GM20431 (cell line): ENCODE results near the gene SH3PXD2B.
"Not testable (repeated sequence)": the region's sequence is repeated elsewhere in the genome, so short reads cannot be mapped to it uniquely, and the experiment has no call there.

Experiments
- in situ Hi-C: fragments of 300-500 bp; cut with MseI, MboI; formaldehyde crosslinking; loops from one replicate; pipeline ENCODE4 v1.15.0; 2020; ENCODE audit warnings: low sequenced_read_pairs; ENCODE audit not compliant: unreplicated experiment

The SH3PXD2B gene

DNA sequence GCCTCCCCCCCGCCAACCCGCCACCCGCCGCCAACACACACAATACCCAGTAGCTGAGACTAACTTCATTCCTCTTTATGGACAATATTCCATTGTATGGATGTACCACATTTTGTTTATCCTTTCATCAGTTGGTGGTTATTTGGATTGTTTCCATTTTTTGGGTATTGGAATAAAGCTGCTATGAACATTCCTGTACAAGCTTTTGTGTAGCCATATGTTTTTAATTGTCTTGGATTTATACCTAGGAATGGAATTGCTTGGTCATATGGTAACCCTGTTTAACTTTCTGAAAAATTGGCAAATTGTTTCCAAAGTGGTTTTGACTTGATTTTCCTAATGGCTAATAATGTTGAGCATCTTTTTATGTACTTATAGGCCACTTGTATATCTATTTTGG lies 165.9 kb downstream of the SH3PXD2B start:
- in situ Hi-C loops, result no loop called here

- in situ Hi-C loops, result not testable (repeated sequence)
Measured at GRCh38 chr5:172287140-172287539, 167.2 kb downstream of the SH3PXD2B start.

GRCh38 chr5:172285226-172286143 lies 168.8 kb downstream of the SH3PXD2B start:
- in situ Hi-C loops, result no loop called here

DNA sequence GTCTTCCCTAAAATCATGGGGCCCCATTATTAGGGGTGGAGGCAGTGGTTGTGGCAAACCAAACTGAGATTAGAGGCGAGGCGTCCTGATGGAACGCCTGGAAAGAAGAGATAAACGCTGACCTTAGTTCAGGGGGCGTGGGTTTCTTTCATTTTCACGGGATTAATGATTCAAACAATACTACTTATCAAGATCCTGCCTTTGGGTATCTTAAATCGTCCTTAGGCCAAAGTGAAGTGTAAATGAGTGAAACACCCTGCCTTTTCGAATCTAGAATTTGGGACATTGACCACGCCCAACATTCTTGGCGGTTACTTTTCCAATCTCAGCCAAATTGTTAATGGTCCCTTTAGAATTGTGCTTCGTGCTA lies 169.7 kb downstream of the SH3PXD2B start:
- in situ Hi-C loops, result no loop called here

DNA sequence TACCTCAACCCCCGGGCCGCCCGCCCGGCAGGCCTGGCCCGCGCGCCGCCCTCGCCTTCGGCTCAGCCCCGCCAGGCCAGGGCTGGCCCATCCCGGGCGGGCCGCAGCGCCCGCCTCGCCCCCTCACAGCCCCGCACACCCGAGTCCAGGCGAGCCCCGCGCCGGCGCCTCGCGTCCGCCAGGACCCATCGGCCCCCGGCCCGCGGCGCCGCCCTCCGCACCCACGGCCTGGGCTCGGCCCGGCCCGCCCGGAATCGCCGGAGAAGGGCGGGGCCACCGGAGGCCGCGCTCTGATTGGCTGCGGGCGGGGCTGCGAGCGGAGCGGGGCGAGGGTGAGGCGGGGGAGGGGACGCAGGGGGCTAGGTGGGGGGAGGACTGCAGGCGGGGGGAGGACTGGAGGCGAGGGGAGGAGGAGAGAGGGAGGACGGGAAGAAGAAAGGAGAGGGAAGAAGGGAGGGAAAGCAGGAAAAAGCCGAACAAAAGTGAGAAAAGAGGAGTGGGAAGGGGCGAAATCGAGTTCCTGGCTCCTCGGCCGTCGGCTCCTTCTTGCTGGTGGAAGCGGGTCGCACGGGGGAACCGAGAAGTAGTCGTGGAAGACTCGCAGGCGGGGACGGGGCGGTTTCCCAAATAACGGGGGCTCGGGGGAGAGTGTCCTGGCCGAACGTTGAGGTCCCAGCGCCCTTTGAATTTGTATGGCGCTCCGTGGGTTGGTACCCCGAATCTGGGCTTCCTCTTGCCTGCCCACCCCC lies 170.3 kb downstream of the SH3PXD2B start:
- in situ Hi-C loops, result no loop called here

GRCh38 chr5:172283020-172283861 lies 171.1 kb downstream of the SH3PXD2B start, which contains the start of gene UBTD2:
Gene UBTD2, minus strand, starts transcription at chr5:172283764. Its CDS starts 99 bp downstream, at chr5:172283665.
- in situ Hi-C loops, result no loop called here

DNA sequence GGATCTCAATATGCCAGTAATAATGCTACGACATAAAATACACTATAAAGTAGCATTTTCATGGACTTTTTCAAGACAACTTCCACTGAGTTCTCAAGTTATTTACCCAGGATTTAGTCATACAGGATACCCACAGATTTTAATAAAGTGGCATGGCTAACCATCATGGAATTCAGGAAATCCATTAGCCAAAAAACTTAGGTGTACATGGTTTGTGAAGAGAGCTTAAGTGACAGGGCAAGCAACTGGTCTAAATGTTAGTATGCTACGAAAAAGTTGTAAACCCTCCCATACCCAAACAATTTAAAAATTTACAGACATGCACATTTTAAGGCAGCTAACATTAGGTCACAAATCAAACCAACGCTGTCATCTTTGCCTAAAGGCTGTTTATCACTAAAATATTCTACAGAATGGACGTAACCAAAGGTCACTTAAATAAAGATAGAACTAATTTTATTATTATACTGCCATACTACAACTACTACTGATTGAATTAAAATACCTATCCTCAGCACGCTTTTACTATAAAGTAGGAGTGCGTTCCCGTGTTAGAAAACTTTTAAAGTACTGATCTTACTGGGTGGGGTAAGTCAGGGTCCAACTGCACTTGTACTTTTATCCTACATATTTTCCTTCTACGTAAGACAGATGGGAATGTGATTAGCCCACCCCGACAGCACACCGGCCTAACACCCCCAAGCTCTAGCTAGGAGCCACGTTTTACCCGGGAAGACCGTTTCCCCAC lies 171.9 kb downstream of the SH3PXD2B start:
- in situ Hi-C loops, result no loop called here

DNA sequence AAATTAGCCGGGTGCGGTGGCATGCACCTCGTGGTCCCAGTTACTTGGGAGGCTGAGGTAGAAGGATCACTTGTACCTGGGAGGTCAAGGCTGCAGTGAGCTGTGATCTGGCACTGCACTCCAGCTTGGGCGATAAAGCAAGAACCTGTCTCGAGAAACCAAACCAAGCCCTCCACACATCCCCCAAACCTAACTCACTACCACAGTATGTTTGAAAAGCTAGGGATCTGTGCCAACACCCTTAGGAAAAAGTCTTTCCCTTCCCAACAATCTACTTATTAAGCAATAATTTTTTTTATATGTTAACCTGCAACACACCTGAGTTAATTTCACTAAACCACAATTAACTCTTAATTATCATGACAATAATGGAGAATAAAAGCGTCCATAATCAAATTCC lies 173.0 kb downstream of the SH3PXD2B start:
- in situ Hi-C loops, result no loop called here

DNA sequence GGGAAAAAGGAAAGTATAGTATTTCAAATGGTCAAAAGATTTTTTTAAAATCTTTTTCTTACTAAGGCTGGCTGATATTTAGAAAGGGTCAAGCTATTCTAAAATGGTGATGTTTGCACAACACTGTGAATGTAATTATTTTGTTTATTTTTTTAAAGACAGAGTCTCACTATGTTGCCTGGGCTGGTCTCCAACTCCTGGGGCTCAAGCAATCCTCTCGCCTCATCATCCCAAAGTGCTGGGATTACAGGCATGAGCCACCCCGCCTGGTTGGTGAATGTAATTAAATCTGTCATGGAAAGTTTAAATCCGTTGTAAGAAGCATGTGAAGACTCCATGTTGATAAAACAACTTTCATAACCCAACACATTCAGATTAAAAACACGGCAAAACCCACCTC lies 173.4 kb downstream of the SH3PXD2B start:
- in situ Hi-C loops, result no loop called here

DNA sequence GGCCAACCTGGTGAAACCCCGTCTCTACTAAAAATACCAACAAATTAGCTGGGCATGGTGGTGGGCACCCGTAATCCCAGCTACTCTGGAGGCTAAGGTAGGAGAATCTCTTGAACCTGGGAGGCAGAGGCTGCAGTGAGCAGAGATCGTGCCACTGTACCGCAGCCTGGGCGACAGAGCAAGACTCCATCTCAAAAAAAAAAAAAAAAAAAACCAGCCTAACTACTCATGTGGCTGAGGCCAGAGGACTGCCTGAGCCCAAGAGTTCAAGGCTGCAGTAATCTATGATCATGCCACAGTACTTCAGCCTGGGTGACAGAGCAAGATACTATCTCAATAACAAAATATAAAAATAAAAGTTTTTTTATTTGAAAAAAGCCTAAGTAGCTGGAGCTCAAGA lies 174.0 kb downstream of the SH3PXD2B start:
- in situ Hi-C loops, result no loop called here

GRCh38 chr5:172278356-172278755 lies 176.0 kb downstream of the SH3PXD2B start:
- in situ Hi-C loops, result no loop called here

DNA sequence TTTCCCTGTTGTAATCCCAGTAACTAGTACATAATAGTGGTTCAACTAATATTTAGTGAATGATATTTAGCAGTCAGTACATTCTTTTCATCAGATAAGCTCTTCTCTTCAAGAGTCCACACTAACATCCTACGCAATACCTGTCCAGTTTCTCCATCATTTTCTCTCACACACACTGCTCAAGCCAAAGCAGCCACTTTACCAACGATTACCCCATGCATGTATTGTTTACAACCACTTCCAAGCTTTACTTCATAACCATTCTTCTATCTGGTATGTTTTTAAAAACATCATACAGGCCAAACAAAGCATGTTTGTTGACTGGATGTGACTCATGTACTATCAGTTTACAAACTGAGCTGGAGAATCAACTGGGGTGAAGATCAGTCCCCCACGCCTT lies 178.1 kb downstream of the SH3PXD2B start:
- in situ Hi-C loops, result no loop called here
